Activated gamma-delta T cell treated with Interleukin-2 at 50 U/mL for 16 hours (primary cell): ENCODE measurements around the gene L1CAM.

Experiments used
- DNase-seq: peaks from one replicate; pipeline ENCODE4 v3.0.0-alpha.2; 2020

Gene L1CAM

GRCh38 chrX:153924149-153924861 is 38.3 kb upstream of the L1CAM start:
- no peak for DNase-seq

GRCh38 chrX:153922932-153923857 is 37.2 kb upstream of the L1CAM start:
- DNase-seq = no peak

- no peak for DNase-seq
Observed at GRCh38 chrX:153921511-153922446, 35.8 kb upstream of the L1CAM start.

- DNase-seq = no peak
Observed at GRCh38 chrX:153921070-153921469, 35.1 kb upstream of the L1CAM start.

GRCh38 chrX:153920546-153920945 is 34.6 kb upstream of the L1CAM start:
- DNase-seq = no peak

- no peak for DNase-seq
Observed at GRCh38 chrX:153919281-153919680, 33.3 kb upstream of the L1CAM start.

GRCh38 chrX:153917869-153918268 is 31.9 kb upstream of the L1CAM start:
- DNase-seq = no peak

- no peak for DNase-seq
Observed at GRCh38 chrX:153913701-153914100, 27.7 kb upstream of the L1CAM start.

- no peak for DNase-seq
Observed at GRCh38 chrX:153913211-153913610, 27.2 kb upstream of the L1CAM start.

- no peak for DNase-seq
Observed at GRCh38 chrX:153911798-153912197, 25.8 kb upstream of the L1CAM start.

- DNase-seq = no peak
Observed at GRCh38 chrX:153910446-153910845, 24.5 kb upstream of the L1CAM start.

GRCh38 chrX:153909980-153910360 is 24.0 kb upstream of the L1CAM start:
- no peak for DNase-seq

- DNase-seq = no peak
Observed at GRCh38 chrX:153909024-153909979, 23.3 kb upstream of the L1CAM start.

GRCh38 chrX:153908219-153908860 is 22.4 kb upstream of the L1CAM start:
- DNase-seq = no peak

- DNase-seq = no peak
Observed at GRCh38 chrX:153907456-153907855, 21.5 kb upstream of the L1CAM start.

GRCh38 chrX:153906126-153906917 is 20.3 kb upstream of the L1CAM start:
- DNase-seq = no peak

GRCh38 chrX:153905481-153906095 is 19.6 kb upstream of the L1CAM start:
- DNase-seq = no peak

GRCh38 chrX:153903991-153904957 is 18.3 kb upstream of the L1CAM start, which contains the start of gene AVPR2:
Gene AVPR2 (plus strand): TSS chrX:153904673. CDS start chrX:153905146, 473 bp downstream.
- DNase-seq = no peak
